ENCODE data around the gene MAP3K6.

DNA sequence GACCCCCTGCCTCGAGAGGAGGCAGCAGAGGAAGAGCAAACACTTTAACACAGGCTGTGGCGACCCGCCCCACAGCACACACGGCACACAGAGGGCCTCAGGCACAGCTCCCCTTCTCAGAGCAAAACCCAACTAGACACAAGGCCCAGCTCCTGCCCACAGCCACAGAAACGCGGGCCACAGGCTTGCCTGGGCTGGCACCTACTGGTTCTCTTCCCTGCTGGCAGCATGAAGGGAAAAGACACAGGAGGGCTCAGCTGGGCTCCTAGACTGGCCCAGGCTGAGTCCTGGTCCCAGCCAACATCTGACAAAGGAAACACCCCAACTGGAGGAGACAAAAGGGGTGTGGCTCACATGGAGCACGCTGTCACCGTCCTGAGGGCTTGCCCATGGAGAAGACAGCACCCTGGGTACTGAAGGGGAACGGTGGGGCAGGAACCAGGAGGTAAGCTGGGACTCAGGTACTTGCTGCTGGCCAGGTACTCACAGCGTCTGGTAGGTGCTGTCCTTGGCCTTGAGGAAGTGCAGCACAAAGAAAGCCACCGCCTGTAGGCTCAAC, 12.9 kb upstream of the MAP3K6 start:
- TF ChIP-seq ZNF274 (CRISPR knock-in tag; IDR thresholded peaks at IDR 0.05): no peak
- no peak for TF ChIP-seq ZFX (CRISPR knock-in tag; IDR thresholded peaks at IDR 0.05; ENCODE audit: low read depth)
- TF ChIP-seq FOXA1 (IDR thresholded peaks at IDR 0.05): no peak
- no peak for TF ChIP-seq FOXA1 (CRISPR knock-in tag; IDR thresholded peaks at IDR 0.05)
- no peak for TF ChIP-seq KLF16 (CRISPR knock-in tag; IDR thresholded peaks at IDR 0.05)
- TF ChIP-seq, protein P1, sequence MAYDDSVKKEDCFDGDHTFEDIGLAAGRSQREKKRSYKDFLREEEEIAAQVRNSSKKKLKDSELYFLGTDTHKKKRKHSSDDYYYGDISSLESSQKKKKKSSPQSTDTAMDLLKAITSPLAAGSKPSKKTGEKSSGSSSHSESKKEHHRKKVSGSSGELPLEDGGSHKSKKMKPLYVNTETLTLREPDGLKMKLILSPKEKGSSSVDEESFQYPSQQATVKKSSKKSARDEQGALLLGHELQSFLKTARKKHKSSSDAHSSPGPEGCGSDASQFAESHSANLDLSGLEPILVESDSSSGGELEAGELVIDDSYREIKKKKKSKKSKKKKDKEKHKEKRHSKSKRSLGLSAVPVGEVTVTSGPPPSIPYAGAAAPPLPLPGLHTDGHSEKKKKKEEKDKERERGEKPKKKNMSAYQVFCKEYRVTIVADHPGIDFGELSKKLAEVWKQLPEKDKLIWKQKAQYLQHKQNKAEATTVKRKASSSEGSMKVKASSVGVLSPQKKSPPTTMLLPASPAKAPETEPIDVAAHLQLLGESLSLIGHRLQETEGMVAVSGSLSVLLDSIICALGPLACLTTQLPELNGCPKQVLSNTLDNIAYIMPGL (CRISPR knock-in tag; IDR thresholded peaks at IDR 0.05; ENCODE audit: borderline replicate concordance in 1 of 2, low read depth in 1 of 2): no peak
- TF ChIP-seq SALL2 (CRISPR knock-in tag; IDR thresholded peaks at IDR 0.05): no peak
- no peak for TF ChIP-seq CCAR2 (optimal IDR thresholded peaks at IDR 0.05; ENCODE audit: low read depth, low read length)
- TF ChIP-seq, protein P2, sequence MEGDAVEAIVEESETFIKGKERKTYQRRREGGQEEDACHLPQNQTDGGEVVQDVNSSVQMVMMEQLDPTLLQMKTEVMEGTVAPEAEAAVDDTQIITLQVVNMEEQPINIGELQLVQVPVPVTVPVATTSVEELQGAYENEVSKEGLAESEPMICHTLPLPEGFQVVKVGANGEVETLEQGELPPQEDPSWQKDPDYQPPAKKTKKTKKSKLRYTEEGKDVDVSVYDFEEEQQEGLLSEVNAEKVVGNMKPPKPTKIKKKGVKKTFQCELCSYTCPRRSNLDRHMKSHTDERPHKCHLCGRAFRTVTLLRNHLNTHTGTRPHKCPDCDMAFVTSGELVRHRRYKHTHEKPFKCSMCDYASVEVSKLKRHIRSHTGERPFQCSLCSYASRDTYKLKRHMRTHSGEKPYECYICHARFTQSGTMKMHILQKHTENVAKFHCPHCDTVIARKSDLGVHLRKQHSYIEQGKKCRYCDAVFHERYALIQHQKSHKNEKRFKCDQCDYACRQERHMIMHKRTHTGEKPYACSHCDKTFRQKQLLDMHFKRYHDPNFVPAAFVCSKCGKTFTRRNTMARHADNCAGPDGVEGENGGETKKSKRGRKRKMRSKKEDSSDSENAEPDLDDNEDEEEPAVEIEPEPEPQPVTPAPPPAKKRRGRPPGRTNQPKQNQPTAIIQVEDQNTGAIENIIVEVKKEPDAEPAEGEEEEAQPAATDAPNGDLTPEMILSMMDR (CRISPR knock-in tag; IDR thresholded peaks at IDR 0.05): no peak
- TF ChIP-seq EZH2 (conservative IDR thresholded peaks at IDR 0.05; ENCODE audit: low read depth, low read length): no peak
- TF ChIP-seq KDM5A (IDR thresholded peaks at IDR 0.05; ENCODE audit: borderline replicate concordance, low read length): no peak
- TF ChIP-seq ZNF790 (CRISPR knock-in tag; IDR thresholded peaks at IDR 0.05; ENCODE audit: borderline replicate concordance): no peak
- no peak for TF ChIP-seq ZNF7 (CRISPR knock-in tag; IDR thresholded peaks at IDR 0.05)
- no peak for TF ChIP-seq ELF4 (CRISPR knock-in tag; IDR thresholded peaks at IDR 0.05; ENCODE audit: borderline replicate concordance)
